GM19395 (cell line): ENCODE data around the gene SLC1A4.

Source experiments
- ATAC-seq: cut with Tn5 transposase; IDR thresholded peaks from one replicate; pipeline ENCODE4 v1.9.1; 2021; ENCODE audit warnings: mild to moderate bottlenecking, moderate library complexity; ENCODE audit not compliant: unreplicated experiment

SLC1A4 gene

DNA sequence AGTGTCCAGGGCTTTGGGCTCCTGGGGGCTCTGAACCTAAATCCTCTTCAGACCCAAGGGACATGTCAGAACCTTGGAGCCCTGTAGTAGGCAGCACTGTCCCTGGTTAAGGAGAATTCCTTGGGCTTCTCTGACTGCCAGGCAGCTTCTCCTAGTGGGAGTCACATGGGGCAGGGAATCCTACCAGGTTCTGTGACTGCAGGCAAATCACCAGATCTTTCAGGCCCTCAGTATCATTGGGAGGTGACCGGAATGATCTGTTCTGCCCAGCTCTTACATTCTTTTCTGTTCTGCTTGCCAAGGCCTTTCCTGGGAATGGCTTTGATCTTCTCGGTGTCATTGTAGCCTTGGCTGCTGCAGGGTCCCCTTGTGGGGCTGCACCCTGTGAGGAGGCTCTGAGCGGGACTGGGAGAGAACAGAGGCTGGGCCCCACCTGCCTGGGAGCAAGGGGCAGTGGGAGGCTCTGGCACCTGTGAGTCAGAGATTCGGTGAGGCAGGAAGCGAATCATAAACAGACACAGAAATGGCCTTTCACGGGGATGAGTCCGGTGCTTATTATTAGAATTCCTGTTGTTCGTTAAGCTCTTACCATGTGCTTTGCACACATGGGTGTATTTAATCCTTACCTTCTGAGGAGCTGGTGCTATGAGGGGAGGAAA is 81.1 kb downstream of the SLC1A4 start:
- ATAC-seq: no peak

DNA sequence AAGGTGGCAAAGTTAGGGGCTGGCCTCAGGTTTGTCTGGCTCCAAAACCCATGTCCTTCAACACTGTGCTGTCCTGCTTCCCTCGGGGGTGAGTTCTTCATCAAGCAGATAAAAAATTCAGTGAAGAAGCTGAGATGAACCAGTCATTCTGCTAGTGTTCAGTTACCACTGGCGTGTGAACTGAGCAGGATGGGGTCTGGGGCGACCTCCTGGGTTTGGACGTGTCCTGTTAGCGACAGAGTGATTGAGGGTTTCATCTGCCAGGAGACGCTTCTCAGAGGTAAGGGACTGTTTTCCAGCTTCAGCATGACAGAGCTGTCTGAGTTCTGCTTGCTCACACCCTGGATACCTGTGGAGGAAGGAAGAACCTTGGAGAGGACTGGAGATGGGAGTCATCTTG is 81.7 kb downstream of the SLC1A4 start:
- no peak for ATAC-seq

DNA sequence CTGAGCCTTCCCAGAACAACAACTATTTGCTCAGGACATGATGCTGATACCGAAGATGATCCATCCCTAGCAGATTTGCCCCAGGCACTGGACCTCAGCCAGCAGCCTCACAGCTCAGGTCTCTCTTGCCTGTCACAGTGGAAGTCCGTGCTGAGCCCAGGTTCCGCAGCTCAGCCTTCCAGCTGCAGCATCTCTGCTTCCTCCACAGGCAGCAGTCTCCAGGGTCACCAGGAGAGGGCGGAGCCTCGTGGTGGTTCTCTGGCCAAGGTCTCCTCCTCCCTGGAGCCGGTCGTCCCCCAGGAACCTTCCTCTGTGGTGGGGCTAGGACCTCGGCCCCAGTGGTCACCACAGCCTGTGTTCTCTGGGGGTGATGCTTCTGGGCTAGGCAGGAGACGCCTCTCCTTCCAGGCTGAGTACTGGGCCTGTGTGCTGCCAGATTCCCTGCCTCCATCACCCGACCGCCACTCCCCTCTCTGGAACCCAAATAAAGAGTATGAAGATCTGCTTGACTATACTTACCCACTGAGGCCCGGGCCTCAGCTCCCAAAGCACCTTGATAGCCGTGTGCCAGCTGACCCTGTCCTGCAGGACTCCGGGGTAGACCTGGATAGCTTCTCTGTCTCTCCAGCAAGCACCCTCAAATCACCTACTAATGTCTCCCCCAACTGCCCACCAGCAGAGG is 82.4 kb downstream of the SLC1A4 start:
- ATAC-seq: no peak

DNA sequence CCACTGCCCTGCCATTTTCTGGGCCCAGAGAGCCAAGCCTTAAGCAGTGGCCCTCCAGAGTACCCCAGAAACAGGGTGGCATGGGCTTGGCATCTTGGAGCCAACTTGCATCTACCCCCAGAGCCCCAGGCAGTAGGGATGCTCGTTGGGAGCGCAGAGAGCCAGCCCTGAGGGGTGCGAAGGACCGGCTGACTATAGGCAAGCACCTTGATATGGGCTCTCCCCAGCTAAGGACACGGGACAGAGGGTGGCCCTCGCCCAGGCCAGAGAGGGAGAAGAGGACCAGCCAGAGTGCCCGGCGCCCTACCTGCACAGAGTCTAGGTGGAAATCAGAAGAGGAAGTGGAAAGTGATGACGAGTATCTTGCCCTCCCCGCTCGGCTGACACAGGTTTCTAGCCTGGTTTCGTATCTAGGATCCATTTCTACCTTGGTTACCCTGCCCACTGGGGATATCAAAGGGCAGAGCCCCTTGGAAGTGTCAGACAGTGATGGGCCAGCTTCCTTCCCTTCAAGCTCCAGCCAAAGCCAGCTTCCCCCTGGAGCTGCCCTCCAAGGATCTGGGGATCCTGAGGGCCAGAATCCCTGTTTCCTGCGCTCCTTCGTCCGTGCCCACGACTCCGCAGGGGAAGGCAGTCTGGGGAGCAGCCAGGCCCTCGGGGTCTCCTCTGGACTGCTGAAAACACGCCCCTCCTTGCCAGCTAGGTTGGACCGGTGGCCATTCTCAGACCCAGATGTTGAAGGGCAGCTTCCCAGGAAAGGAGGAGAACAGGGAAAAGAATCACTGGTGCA is 83.2 kb downstream of the SLC1A4 start:
- no peak for ATAC-seq
